Activated gamma-delta T cell treated with Interleukin-2 at 50 U/mL for 16 hours (primary cell): ENCODE measurements around the gene FAF2.
"Not testable (repeated sequence)": the region's sequence is repeated elsewhere in the genome, so short reads cannot be mapped to it uniquely, and the experiment has no call there.

Experiments
- DNase-seq: peaks from one replicate; pipeline ENCODE4 v3.0.0-alpha.2; 2020

FAF2 gene

GRCh38 chr5:176418251-176418650 is 29.9 kb upstream of the FAF2 start:
- DNase-seq: no peak

- DNase-seq: no peak
These were observed 28.1 kb upstream of the FAF2 start for GRCh38 chr5:176420086-176420485.

- no peak for DNase-seq
These were observed 27.1 kb upstream of the FAF2 start for GRCh38 chr5:176420972-176421544.

- no peak for DNase-seq
These were observed 24.0 kb upstream of the FAF2 start for GRCh38 chr5:176424181-176424580.

GRCh38 chr5:176425138-176425537 is 23.0 kb upstream of the FAF2 start:
- DNase-seq: no peak

- no peak for DNase-seq
These were observed 22.4 kb upstream of the FAF2 start for GRCh38 chr5:176425791-176426190.

GRCh38 chr5:176426876-176427275 is 21.3 kb upstream of the FAF2 start:
- DNase-seq: no peak

GRCh38 chr5:176427971-176428370 is 20.2 kb upstream of the FAF2 start:
- no peak for DNase-seq

GRCh38 chr5:176429972-176430371 is 18.2 kb upstream of the FAF2 start:
- DNase-seq: no peak

GRCh38 chr5:176432707-176433106 is 15.5 kb upstream of the FAF2 start:
- DNase-seq: no peak

GRCh38 chr5:176436656-176437055 is 11.5 kb upstream of the FAF2 start:
- DNase-seq: no peak

GRCh38 chr5:176438959-176439757 is 9.0 kb upstream of the FAF2 start:
- DNase-seq: no peak

- DNase-seq: no peak
These were observed 7.1 kb upstream of the FAF2 start for GRCh38 chr5:176440927-176441706.

- DNase-seq: no peak
These were observed 6.3 kb upstream of the FAF2 start for GRCh38 chr5:176441921-176442323.

- not testable (repeated sequence) for DNase-seq
These were observed 5.3 kb upstream of the FAF2 start for GRCh38 chr5:176442911-176443310.

- DNase-seq: no peak
These were observed 3.4 kb upstream of the FAF2 start for GRCh38 chr5:176444742-176445141.

- no peak for DNase-seq
These were observed 2.0 kb upstream of the FAF2 start for GRCh38 chr5:176446028-176446665.

GRCh38 chr5:176446884-176447590 is 1.1 kb upstream of the FAF2 start:
- DNase-seq: no peak

GRCh38 chr5:176447591-176447977 is 601 bp upstream of the FAF2 start:
- no peak for DNase-seq

- DNase-seq: no peak
These were observed 1.9 kb downstream of the FAF2 start for GRCh38 chr5:176450077-176450476.

GRCh38 chr5:176454724-176455394 is 6.7 kb downstream of the FAF2 start:
- no peak for DNase-seq

GRCh38 chr5:176458904-176459561 is 10.8 kb downstream of the FAF2 start:
- no peak for DNase-seq
